NCI-H1436 treated with DMSO at 0.1 percent for 48 hours (cell line): ENCODE data around the gene SPAG16.

Source experiments
- DNase-seq: peaks from one replicate; lab custom pipeline; 2025; lab: John Stamatoyannopoulos, UW

Gene SPAG16

GRCh38 chr2:214389334-214389733, 1105.1 kb downstream of the SPAG16 start:
- DNase-seq = no peak

- DNase-seq = no peak
Observed at GRCh38 chr2:214393796-214394195, 1109.5 kb downstream of the SPAG16 start.

- no peak for DNase-seq
Observed at GRCh38 chr2:214395040-214395439, 1110.8 kb downstream of the SPAG16 start.

GRCh38 chr2:214401580-214401979, 1117.3 kb downstream of the SPAG16 start:
- DNase-seq = no peak

- no peak for DNase-seq
Observed at GRCh38 chr2:214410128-214410775, 1126.0 kb downstream of the SPAG16 start.

GRCh38 chr2:214410918-214411554, 1126.8 kb downstream of the SPAG16 start, which contains the start of gene VWC2L:
TSS of gene VWC2L (plus strand) at chr2:214411054. CDS start at chr2:214414194, 3,140 bp downstream.
- DNase-seq = no peak

GRCh38 chr2:214412679-214413078, 1128.4 kb downstream of the SPAG16 start:
- no peak for DNase-seq

- no peak for DNase-seq
Observed at GRCh38 chr2:214436470-214436869, 1152.2 kb downstream of the SPAG16 start.

GRCh38 chr2:214450118-214450894, 1166.0 kb downstream of the SPAG16 start:
- no peak for DNase-seq

- DNase-seq = no peak
Observed at GRCh38 chr2:214451516-214452275, 1167.4 kb downstream of the SPAG16 start.
